CD14-positive monocyte (primary cell): Measurements from ENCODE around the gene PIH1D1. TPM values are rescaled to one million over a fixed set of nuclear protein-coding genes. Genes with fewer than 3 reads are reported as not detected.
A peak's percentile ranks its signal among the peaks of the same experiment; 100 is the strongest.

Experiments used
- DNase-seq, 3 donors: peaks; one replicate each; pipeline ENCODE4 v3.0.0-alpha.2; 2011 to 2022
- H2AFZ ChIP-seq: 2 replicates; pipeline ENCODE4 v1.6.0; 2012; ENCODE audit warnings: mild to moderate bottlenecking, low read depth, low read length, inconsistent platforms; ENCODE audit not compliant: insufficient read depth, poor library complexity, severe bottlenecking
- H3K27ac ChIP-seq, 2 donors: 1 replicate in 1 of 2; 2 replicates in 1 of 2; pipeline ENCODE4 v1.5.1; 2012 to 2013; ENCODE audit warnings: low read length in 2 of 2, control low read depth in 1 of 2, inconsistent platforms in 1 of 2, low read depth in 1 of 2, mild to moderate bottlenecking in 1 of 2
- H3K27me3 ChIP-seq, 2 donors: one replicate each; pipeline versions ENCODE4 v1.6.0 to v1.6.1; 2011 to 2013; ENCODE audit warnings: low read length in 2 of 2; ENCODE audit not compliant: control insufficient read depth in 2 of 2, insufficient read depth in 2 of 2
- H3K36me3 ChIP-seq, 2 donors: replicated peaks in 1 of 2; 1 replicate in 1 of 2; 2 replicates in 1 of 2; pipeline versions ENCODE4 v1.5.1 to v1.6.1; 2012 to 2013; ENCODE audit warnings: low read length in 2 of 2, control low read depth in 1 of 2, inconsistent platforms in 1 of 2, mild to moderate bottlenecking in 1 of 2; ENCODE audit not compliant: insufficient read depth in 2 of 2, control insufficient read depth in 1 of 2
- H3K4me1 ChIP-seq, 2 donors: 1 replicate in 1 of 2; 2 replicates in 1 of 2; pipeline versions ENCODE4 v1.5.1 to v1.6.1; 2012 to 2013; ENCODE audit warnings: low read length in 2 of 2, control low read depth in 1 of 2, inconsistent platforms in 1 of 2, mild to moderate bottlenecking in 1 of 2, moderate library complexity in 1 of 2; ENCODE audit not compliant: insufficient read depth in 2 of 2, control insufficient read depth in 1 of 2
- H3K4me2 ChIP-seq: replicated peaks from 2 replicates; pipeline ENCODE3; 2012; ENCODE audit warnings: low read length, moderate library complexity, mild to moderate bottlenecking; ENCODE audit not compliant: poor library complexity, severe bottlenecking; ENCODE audit errors: extremely low read depth
- H3K4me3 ChIP-seq, 3 experiments: fragments of 200-600 bp in 1 of 3; sonication (generic) in 1 of 3; replicated peaks in 1 of 3; 1 replicate in 2 of 3; 2 replicates in 1 of 3; pipeline ENCODE4 v1.5.1; 2011 to 2013; ENCODE audit warnings: low read length in 3 of 3, mild to moderate bottlenecking in 3 of 3, control low read depth in 2 of 3, low read depth in 2 of 3, inconsistent platforms in 1 of 3, moderate library complexity in 1 of 3
- H3K79me2 ChIP-seq: 2 replicates; pipeline ENCODE4 v1.6.0; 2012; ENCODE audit warnings: mild to moderate bottlenecking, control low read depth, inconsistent platforms, low read length, moderate library complexity; ENCODE audit not compliant: insufficient read depth
- H3K9ac ChIP-seq: 2 replicates; pipeline ENCODE4 v1.6.0; 2017; ENCODE audit warnings: low read length, mild to moderate bottlenecking; ENCODE audit not compliant: insufficient read depth, poor library complexity, severe bottlenecking
- H3K9me3 ChIP-seq, 2 donors: replicated peaks in 1 of 2; 1 replicate in 1 of 2; 2 replicates in 1 of 2; pipeline versions ENCODE4 v1.5.1 to v1.6.1; 2012 to 2013; ENCODE audit warnings: low read length in 2 of 2, control low read depth in 1 of 2; ENCODE audit not compliant: control insufficient read depth in 1 of 2, insufficient read depth in 1 of 2
- H4K20me1 ChIP-seq: 2 replicates; pipeline ENCODE4 v1.6.0; 2012; ENCODE audit warnings: mild to moderate bottlenecking, low read length, control low read depth, moderate library complexity; ENCODE audit not compliant: insufficient read depth
- H3K27ac Mint-ChIP-seq, 7 donors: one replicate each; pipeline ENCODE4 v1.8.0; 2020; ENCODE audit warnings: mild to moderate bottlenecking in 7 of 7, mixed read lengths in 7 of 7, moderate library complexity in 6 of 7, inconsistent platforms in 2 of 7
- H3K27me3 Mint-ChIP-seq, 3 donors: one replicate each; pipeline ENCODE4 v1.8.0; 2021 to 2022; ENCODE audit warnings: low read depth in 3 of 3, mild to moderate bottlenecking in 3 of 3, mixed read lengths in 3 of 3, moderate library complexity in 3 of 3, inconsistent platforms in 1 of 3
- H3K36me3 Mint-ChIP-seq, 2 donors: one replicate each; pipeline ENCODE4 v1.8.0; 2020; ENCODE audit warnings: mixed read lengths in 2 of 2, inconsistent platforms in 1 of 2, mild to moderate bottlenecking in 1 of 2
- H3K4me1 Mint-ChIP-seq: one replicate; pipeline ENCODE4 v1.8.0; 2020; ENCODE audit warnings: mild to moderate bottlenecking, mixed read lengths
- H3K4me3 Mint-ChIP-seq, 2 donors: one replicate each; pipeline ENCODE4 v1.8.0; 2020; ENCODE audit warnings: mild to moderate bottlenecking in 2 of 2, mixed read lengths in 2 of 2, moderate library complexity in 1 of 2
- H3K9me3 Mint-ChIP-seq, 7 donors: one replicate each; pipeline ENCODE4 v1.8.0; 2020 to 2022; ENCODE audit warnings: mixed read lengths in 7 of 7, mild to moderate bottlenecking in 6 of 7, moderate library complexity in 6 of 7, inconsistent platforms in 2 of 7
- CTCF ChIP-seq: fragments of 200-600 bp; IDR thresholded peaks from one replicate; pipeline ENCODE4 v1.8.0; 2022; ENCODE audit warnings: antibody characterized with exemption, mild to moderate bottlenecking
- WGBS: methylation state at CpG from one replicate; pipeline ENCODE4 v1.1.5; 2013; ENCODE audit warnings: missing lambda C conversion rate; ENCODE audit not compliant: insufficient coverage; 5-methylcytosine and 5-hydroxymethylcytosine counted together
- intact Hi-C, 2 donors: fragments of 100-400 bp; cut with micrococcal nuclease; formaldehyde crosslinking; loops; one replicate each; pipeline versions ENCODE4 v1.15.0 to v1.15.1; 2023
- polyA plus RNA-seq, 3 donors: library from polyadenylated mRNA; depleted of rRNA in 1 of 3; unstranded in 2 of 3; stranded (reverse) in 1 of 3; fragments of 300-500 nt in 2 of 3; fragments of >200 nt in 1 of 3; fragmentation: Illumina TruSeq in 2 of 3; gene quantifications; 1 replicate in 2 of 3; 2 replicates in 1 of 3; pipeline ENCODE4 v1.2.3, GENCODE V29; 2012 to 2021

The PIH1D1 gene
- polyA plus RNA-seq, 3 donors, result 62.3 to 102 (median 83.9) TPM

DNA sequence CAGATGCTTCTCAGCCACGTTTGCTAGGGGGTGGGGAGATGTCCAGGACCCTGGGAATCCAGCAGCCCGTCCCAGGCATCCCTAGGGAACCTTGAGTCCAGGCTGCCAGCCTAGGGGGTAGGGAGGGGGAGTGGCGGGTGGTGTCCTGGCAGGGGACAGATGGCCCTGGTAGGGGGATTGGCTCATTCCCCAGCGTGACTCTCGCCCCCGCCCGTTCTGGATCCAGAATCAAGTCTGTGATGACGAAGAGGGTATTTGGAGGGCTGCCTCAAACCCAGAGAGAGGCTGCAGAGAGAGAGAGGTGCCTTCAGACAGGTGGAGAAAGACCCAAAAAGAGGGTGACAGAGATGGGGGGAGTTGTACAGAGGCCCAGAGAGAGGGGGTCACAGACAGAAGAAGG, 14.4 kb downstream of the PIH1D1 start:
- intact Hi-C loops, result loop anchor here in 1 of 2 donors (10.0 kb wide), 1 partner anchor 172 kb away; no protein-coding TSS in a partner anchor
- Histone ChIP-seq H3K4me1 (peaks cover 12 to 15% of the 10 kb centered on the region in 2 donors), H3K9me3 (peaks cover 2 to 44% of the 10 kb centered on the region in 2 donors), H3K4me3 (no peak overlapping the region), H3K36me3 (no peaks in the 10 kb centered on the region), H3K27ac (no peak overlapping the region), H3K79me2 (no peaks in the 10 kb centered on the region), H3K27me3 (peaks cover 80 to 98% of the 10 kb centered on the region in 2 donors), H2AFZ (no peak overlapping the region), H4K20me1 (no peaks in the 10 kb centered on the region), H3K9ac (no peak overlapping the region), H3K4me2 (no peak overlapping the region)
- H3K36me3 Mint-ChIP-seq, result peaks cover 10 to 21% of the 10 kb centered on the region in 2 donors
- H3K9me3 Mint-ChIP-seq, result peaks cover 0 to 50% (median 32%) of the 10 kb centered on the region in 7 donors
- peak overlapping the region in 1 of 2 donors; percentile 40 for H3K4me3 Mint-ChIP-seq
- peaks cover 98 to 99% (median 98%) of the 10 kb centered on the region in 3 donors for H3K27me3 Mint-ChIP-seq
- H3K27ac Mint-ChIP-seq, result peak overlapping the region in 1 of 7 donors; percentile 56
- WGBS, result 32% methylated on average over 7 of the region's 8 CpGs
- no peak for TF ChIP-seq CTCF
- DNase-seq, result no peak
- peaks cover 30% of the 10 kb centered on the region for H3K4me1 Mint-ChIP-seq

GRCh38 chr19:49436381-49437017, 15.1 kb downstream of the PIH1D1 start:
- no peak overlapping the region for H2AFZ ChIP-seq

More at GRCh38 chr19:49436381-49437017, 15.1 kb downstream of the PIH1D1 start:
- Histone ChIP-seq H4K20me1 (no peaks in the 10 kb centered on the region), H3K4me1 (peaks cover 6 to 7% of the 10 kb centered on the region in 2 donors), H3K27me3 (peaks cover 77 to 98% of the 10 kb centered on the region in 2 donors), H3K4me3 (no peak overlapping the region), H3K36me3 (no peaks in the 10 kb centered on the region), H3K9ac (no peak overlapping the region), H3K9me3 (peaks cover 6 to 39% of the 10 kb centered on the region in 2 donors), H3K79me2 (no peaks in the 10 kb centered on the region), H3K27ac (no peak overlapping the region), H3K4me2 (no peak overlapping the region)
- peak overlapping the region in 1 of 7 donors; percentile 46 for H3K27ac Mint-ChIP-seq
- H3K27me3 Mint-ChIP-seq, result peaks cover 98 to 99% (median 98%) of the 10 kb centered on the region in 3 donors
- peaks cover 7 to 17% of the 10 kb centered on the region in 2 donors for H3K36me3 Mint-ChIP-seq
- H3K4me1 Mint-ChIP-seq, result peaks cover 25% of the 10 kb centered on the region
- TF ChIP-seq CTCF, result no peak
- intact Hi-C loops, result loop anchor here in 1 of 2 donors (10.0 kb wide), 1 partner anchor 172 kb away; no protein-coding TSS in a partner anchor
- 9% methylated on average over 41 of the region's 42 CpGs for WGBS
- peak in 1 of 3 donors; percentile 35 for DNase-seq
- peaks cover 0 to 49% (median 31%) of the 10 kb centered on the region in 7 donors for H3K9me3 Mint-ChIP-seq
- H3K4me3 Mint-ChIP-seq, result peak overlapping the region in 1 of 2 donors; percentile 83
